Right cardiac atrium (tissue), 5 donors: ENCODE data around the gene C1orf159. TPM values are rescaled to one million over a fixed set of nuclear protein-coding genes. Genes with fewer than 3 reads are reported as not detected.
A peak's percentile ranks its signal among the peaks of the same experiment; 100 is the strongest.
"Not testable (repeated sequence)": the region's sequence is repeated elsewhere in the genome, so short reads cannot be mapped to it uniquely, and the experiment has no call there.

Source experiments
- ATAC-seq, 2 donors: fragments of 200-7000 bp; cut with Tn5 transposase; one replicate each; pipeline versions ENCODE4 v1.8.0 to v1.9.1; 2020; ENCODE audit warnings: moderate library complexity in 2 of 2, mild to moderate bottlenecking in 1 of 2
- DNase-seq, 3 donors: peaks; one replicate each; pipeline ENCODE4 v3.0.0-alpha.2; 2020
- H3K27ac ChIP-seq: one replicate; pipeline ENCODE4 v1.5.1; 2013; ENCODE audit warnings: mild to moderate bottlenecking, low read length, control low read depth, moderate library complexity
- H3K27me3 ChIP-seq: one replicate; pipeline ENCODE4 v1.6.1; 2013; ENCODE audit not compliant: control insufficient read depth, insufficient read depth
- H3K4me1 ChIP-seq: one replicate; pipeline ENCODE4 v1.6.1; 2013; ENCODE audit warnings: low read length; ENCODE audit not compliant: control insufficient read depth, insufficient read depth
- H3K4me3 ChIP-seq: one replicate; pipeline ENCODE4 v1.5.1; 2013; ENCODE audit warnings: low read length, control low read depth
- H3K9me3 ChIP-seq: one replicate; pipeline ENCODE4 v1.6.1; 2013; ENCODE audit warnings: low read length; ENCODE audit not compliant: control insufficient read depth
- WGBS: extraction: QIAGEN DNeasy Blood & Tissue Kit; methylation state at CpG from one replicate; pipeline ENCODE4 v1.1.7; 2013; 5-methylcytosine and 5-hydroxymethylcytosine counted together
- intact Hi-C, 4 donors: fragments of 100-400 bp; cut with DNase I; formaldehyde crosslinking; loops; one replicate each; pipeline versions ENCODE4 v1.11.0 to v1.14.0; 2022 to 2023
- polyA plus RNA-seq: library from polyadenylated mRNA; stranded (reverse); fragments of 200-250 nt; gene quantifications from one replicate; pipeline ENCODE4 v1.2.3, GENCODE V29; 2013
- total RNA-seq, 4 donors: library from RNA; stranded (reverse); fragmentation: NEBNext Ultra II Directional; extraction: Animal tissue kit (Norgen Biotek cat#: 25700); gene quantifications; one replicate each; pipeline ENCODE4 v1.2.1, GENCODE V29; 2021
- donor health status: healthy with polysubstance abuse.
- donor health status: DM: no; HTN: yes; CAD: no.
- donor health status: DM: no; HTN: no; CAD: no.
- donor health status: DM: no; HTN: yes; CAD: no; lungs with severe emphysema.
- donor health status: DM: yes; HTN: yes; CAD: no.

Gene C1orf159
- total and polyA plus RNA-seq, 5 donors: 4.9 to 6.8 (median 5.5) TPM

GRCh38 chr1:1061682-1062345 is 54.1 kb downstream of the C1orf159 start:
- Histone ChIP-seq H3K4me1 (no peaks in the 10 kb centered on the region), H3K27ac (no peak overlapping the region), H3K4me3 (no peak overlapping the region), H3K27me3 (no peaks in the 10 kb centered on the region), H3K9me3 (no peaks in the 10 kb centered on the region)
- intact Hi-C loops: loop anchor here (5.0 kb wide), 2 partner anchors 75 to 80 kb away; partner anchors contain the start of gene PERM1 (in 1 of the 4)
- ATAC-seq: no peak
- no peak for DNase-seq
- 53% methylated on average over 16 of the region's 18 CpGs for WGBS

GRCh38 chr1:1060281-1061000 is 55.4 kb downstream of the C1orf159 start:
- H3K27ac ChIP-seq: no peak overlapping the region
- intact Hi-C loops: loop anchor here (5.0 kb wide), 2 partner anchors 73 to 78 kb away; partner anchors contain the start of gene PERM1 (in 1 of the 4)
- WGBS: 51% methylated on average over 38 of the region's 38 CpGs
- DNase-seq (no peak), ATAC-seq (no peak)
- no peak overlapping the region for H3K4me3 ChIP-seq
- no peaks in the 10 kb centered on the region for H3K9me3 ChIP-seq
- no peaks in the 10 kb centered on the region for H3K27me3 ChIP-seq
- no peaks in the 10 kb centered on the region for H3K4me1 ChIP-seq

DNA sequence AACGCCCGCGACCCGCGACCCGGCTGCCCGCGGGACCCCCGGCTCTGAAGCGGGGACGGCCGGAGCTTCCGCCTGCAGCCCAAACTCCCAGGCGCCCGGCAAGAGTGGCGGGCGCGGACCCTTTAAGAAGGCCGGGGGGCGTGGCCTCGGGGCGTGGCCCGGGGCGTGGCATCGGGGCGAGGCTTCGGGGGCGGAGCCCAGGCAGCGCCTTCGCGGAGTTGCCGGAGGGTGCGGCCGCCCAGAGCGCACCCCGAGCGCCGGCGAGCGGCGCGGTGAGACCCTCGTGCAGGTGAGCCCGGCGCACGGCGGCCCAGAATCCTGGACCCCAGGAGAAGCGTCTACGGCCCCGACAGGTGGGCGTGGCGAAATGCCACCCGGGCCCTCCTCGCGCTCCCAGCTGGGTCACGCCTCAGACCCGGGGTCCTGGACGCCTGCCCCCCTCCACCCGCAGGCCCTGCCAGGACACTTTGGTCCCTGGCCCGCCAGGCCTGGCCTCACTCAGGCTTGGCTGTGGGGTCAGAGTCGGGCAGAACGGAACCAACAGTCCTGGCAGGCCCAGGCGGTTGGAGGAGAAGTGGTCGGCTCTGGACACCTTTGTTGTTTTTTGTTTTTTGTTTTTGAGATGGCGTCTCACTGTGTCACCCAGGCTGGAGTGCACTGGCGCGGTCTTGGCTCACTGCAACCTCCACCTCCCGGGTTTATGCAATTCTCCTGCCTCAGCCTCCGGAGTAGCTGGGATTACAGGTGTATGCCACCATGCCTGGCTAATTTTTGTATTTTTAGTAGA is 56.2 kb downstream of the C1orf159 start:
- no peak overlapping the region for H3K27ac ChIP-seq
- H3K27me3 ChIP-seq: no peaks in the 10 kb centered on the region
- DNase-seq (peak; percentile 89 to 96 (median 96)), ATAC-seq (peak; percentile 87)
- 4% methylated on average over 69 of the region's 69 CpGs for WGBS
- intact Hi-C loops: loop anchor here (5.0 kb wide), 2 partner anchors 72 to 77 kb away; partner anchors contain the start of gene PERM1 (in 1 of the 4)
- no peaks in the 10 kb centered on the region for H3K9me3 ChIP-seq
- no peaks in the 10 kb centered on the region for H3K4me1 ChIP-seq
- H3K4me3 ChIP-seq: peak overlapping the region; percentile 65

DNA sequence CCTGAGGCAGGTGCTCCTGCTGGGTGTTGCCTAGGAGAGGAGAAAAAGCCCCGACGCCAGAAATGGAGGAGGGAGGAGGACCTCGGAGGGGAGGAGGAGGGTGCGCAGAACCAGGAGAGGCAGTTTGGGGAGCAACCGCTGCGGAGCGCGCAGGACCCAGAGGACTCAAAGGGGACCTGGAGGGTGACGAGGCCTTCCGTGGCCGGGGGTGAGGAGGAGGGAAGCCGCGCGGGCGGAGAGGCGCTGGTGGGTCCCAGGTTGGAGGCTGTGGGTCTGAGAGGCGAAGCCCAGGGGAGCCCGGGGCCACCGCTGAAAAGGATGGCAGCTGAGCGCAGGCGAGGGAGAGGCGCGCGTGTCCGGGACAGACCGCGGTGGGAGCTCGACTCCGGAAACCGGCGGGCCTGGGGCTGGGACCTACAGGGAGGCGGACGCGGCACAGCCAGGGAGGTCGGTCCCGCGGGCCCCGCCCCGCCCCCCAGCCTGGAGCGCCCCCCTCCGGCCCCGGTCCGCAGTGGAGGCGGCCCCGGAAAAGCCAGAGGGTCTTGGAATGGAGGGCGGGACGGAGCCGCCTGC is 56.9 kb downstream of the C1orf159 start:
- Histone ChIP-seq H3K4me1 (no peaks in the 10 kb centered on the region), H3K4me3 (peak overlapping the region; percentile 65), H3K27me3 (no peaks in the 10 kb centered on the region), H3K9me3 (no peaks in the 10 kb centered on the region), H3K27ac (no peak overlapping the region)
- DNase-seq (peak in 1 of 3 donors; percentile 64), ATAC-seq (peak; percentile 3 to 25)
- 1% methylated on average over 48 of the region's 48 CpGs for WGBS
- intact Hi-C loops: no loop called here

DNA sequence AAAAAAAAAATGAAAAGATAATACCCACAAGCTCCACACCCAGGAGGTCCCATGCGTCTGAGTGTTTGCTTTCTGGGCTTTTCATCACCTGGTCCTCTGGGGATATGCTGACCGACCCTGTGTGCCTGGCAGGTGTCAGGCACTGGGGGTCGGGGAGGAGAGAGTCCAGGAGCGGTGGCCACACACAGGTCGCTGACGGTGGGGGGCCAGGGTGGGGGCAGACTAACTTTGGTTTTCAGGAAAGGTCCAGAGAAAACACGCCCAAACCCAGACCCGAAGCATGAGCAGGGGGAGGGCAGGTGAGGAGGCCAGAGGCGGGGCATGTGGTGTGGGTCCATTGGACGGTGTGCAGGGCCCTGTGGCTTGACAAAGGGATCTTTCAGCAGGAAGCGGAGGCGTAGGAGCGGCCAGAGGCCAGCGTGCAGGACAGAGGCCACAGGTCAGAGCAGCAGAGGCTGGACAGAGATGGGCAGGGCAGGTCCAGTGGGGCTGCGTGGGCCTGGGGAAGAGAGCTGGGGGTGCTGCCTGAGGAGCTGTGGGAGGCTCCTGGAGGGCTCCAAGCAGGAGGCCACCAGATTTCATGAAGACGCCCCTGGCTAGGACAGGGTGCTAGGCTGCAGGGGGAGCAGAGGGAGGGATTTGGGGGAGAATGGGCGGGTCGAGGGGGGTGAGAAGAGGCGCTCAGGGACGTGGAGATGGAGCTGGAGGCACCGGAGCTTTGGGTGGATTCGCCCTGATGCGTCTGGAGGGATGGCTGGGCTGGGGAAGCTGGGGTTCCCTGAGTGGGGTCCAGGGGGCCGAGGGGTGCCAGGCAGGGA is 57.6 kb downstream of the C1orf159 start:
- 18% methylated on average over 24 of the region's 24 CpGs for WGBS
- DNase-seq (no peak), ATAC-seq (no peak)
- intact Hi-C loops: no loop called here
- H3K4me3 ChIP-seq: no peak overlapping the region
- no peaks in the 10 kb centered on the region for H3K9me3 ChIP-seq
- no peaks in the 10 kb centered on the region for H3K27me3 ChIP-seq
- no peaks in the 10 kb centered on the region for H3K4me1 ChIP-seq
- no peak overlapping the region for H3K27ac ChIP-seq

- H3K4me1 ChIP-seq, H3K27ac ChIP-seq, H3K4me3 ChIP-seq, H3K27me3 ChIP-seq, H3K9me3 ChIP-seq, DNase-seq, intact Hi-C loops, ATAC-seq: not testable (repeated sequence)
- 58% methylated on average over 15 of the region's 15 CpGs for WGBS
These were observed 58.2 kb downstream of the C1orf159 start for GRCh38 chr1:1057769-1058087.

- Histone ChIP-seq H3K9me3 (no peaks in the 10 kb centered on the region), H3K4me1 (no peaks in the 10 kb centered on the region), H3K27me3 (no peaks in the 10 kb centered on the region), H3K27ac (no peak overlapping the region), H3K4me3 (no peak overlapping the region)
- 85% methylated on average over 50 of the region's 50 CpGs for WGBS
- ATAC-seq (no peak), DNase-seq (no peak)
- intact Hi-C loops: no loop called here
These were observed 59.8 kb downstream of the C1orf159 start for GRCh38 chr1:1055841-1056736.

GRCh38 chr1:1054971-1055370 is 60.9 kb downstream of the C1orf159 start:
- DNase-seq (no peak), ATAC-seq (no peak)
- Histone ChIP-seq H3K27ac (no peak overlapping the region), H3K9me3 (no peaks in the 10 kb centered on the region), H3K4me1 (no peaks in the 10 kb centered on the region), H3K27me3 (no peaks in the 10 kb centered on the region), H3K4me3 (no peak overlapping the region)
- intact Hi-C loops: no loop called here
- 90% methylated on average over 23 of the region's 23 CpGs for WGBS

GRCh38 chr1:1054099-1054700 is 61.7 kb downstream of the C1orf159 start:
- no peaks in the 10 kb centered on the region for H3K9me3 ChIP-seq
- no peak overlapping the region for H3K4me3 ChIP-seq
- 93% methylated on average over 18 of the region's 18 CpGs for WGBS
- intact Hi-C loops: no loop called here
- H3K27ac ChIP-seq: no peak overlapping the region
- no peaks in the 10 kb centered on the region for H3K4me1 ChIP-seq
- no peaks in the 10 kb centered on the region for H3K27me3 ChIP-seq
- DNase-seq (peak in 1 of 3 donors; percentile 9), ATAC-seq (no peak)
